ENCODE results near the gene BCOR.

- no peak for TF ChIP-seq POLR2A (IDR thresholded peaks at IDR 0.05; ENCODE audit: low read length)
- TF ChIP-seq GATA1 (IDR thresholded peaks at IDR 0.05; ENCODE audit: low read depth, low read length), result no peak
These were observed 88.3 kb downstream of the BCOR start for GRCh38 chrX:40009462-40009851.

Measured in erythroblast (primary cell).